Astrocyte of the spinal cord (primary cell): ENCODE results near the gene INO80B.

Source experiments
- DNase-seq: peaks from one replicate; pipeline ENCODE4 v3.0.0; 2011; ENCODE audit warnings: low read depth, low spot score
- H3K4me3 ChIP-seq: 2 replicates; pipeline ENCODE4 v1.5.1; 2011; ENCODE audit warnings: low read depth, mild to moderate bottlenecking, low read length, moderate library complexity
- CTCF ChIP-seq: IDR thresholded peaks from 2 replicates; pipeline ENCODE4 v1.5.1; 2012; ENCODE audit warnings: low read depth, mild to moderate bottlenecking, low read length, inconsistent platforms
- in situ Hi-C: cut with HindIII; loops from 2 replicates; pipeline ENCODE4 v1.10.0; 2017; ENCODE audit warnings: low sequenced_read_pairs

Gene INO80B

GRCh38 chr2:74493546-74493945 is 38.7 kb downstream of the INO80B start:
- DNase-seq: no peak
- TF ChIP-seq CTCF: no peak
- no peak overlapping the region for H3K4me3 ChIP-seq
- in situ Hi-C loops: no loop called here

- TF ChIP-seq CTCF: no peak
- no peak for DNase-seq
- in situ Hi-C loops: no loop called here
These were observed 40.6 kb downstream of the INO80B start for GRCh38 chr2:74495440-74495839.

GRCh38 chr2:74496997-74497776 is 42.3 kb downstream of the INO80B start:
- DNase-seq: no peak
- TF ChIP-seq CTCF: no peak
- H3K4me3 ChIP-seq: no peak overlapping the region
- in situ Hi-C loops: no loop called here

More at GRCh38 chr2:74495440-74495839, 40.6 kb downstream of the INO80B start:
- H3K4me3 ChIP-seq: no peak overlapping the region

GRCh38 chr2:74497777-74498499 is 43.1 kb downstream of the INO80B start:
- in situ Hi-C loops: no loop called here
- peak overlapping the region; percentile 3 for H3K4me3 ChIP-seq
- TF ChIP-seq CTCF: no peak
- DNase-seq: no peak

GRCh38 chr2:74498500-74499266 is 43.8 kb downstream of the INO80B start:
- TF ChIP-seq CTCF: no peak
- in situ Hi-C loops: no loop called here
- H3K4me3 ChIP-seq: peak overlapping the region; percentile 17
- DNase-seq: peak; percentile 22

- DNase-seq: peak; percentile 15
- in situ Hi-C loops: no loop called here
- peak within 1 kb of the TSS; percentile 17 for H3K4me3 ChIP-seq
- no peak for TF ChIP-seq CTCF
These were observed 44.5 kb downstream of the INO80B start, which contains the start of gene LBX2 for GRCh38 chr2:74499267-74499939. Gene LBX2, minus strand, starts transcription at chr2:74499603. Its CDS starts 66 bp downstream, at chr2:74499537.
